Mesodermal cell (in vitro differentiated cells): ENCODE data around the gene CDK9. TPM values are rescaled to one million over a fixed set of nuclear protein-coding genes. Genes with fewer than 3 reads are reported as not detected.

Experiments used
- H3K27ac ChIP-seq: 2 replicates; pipeline ENCODE4 v1.7.0; 2013; ENCODE audit warnings: mild to moderate bottlenecking, low read depth, low read length, moderate library complexity; ENCODE audit not compliant: severe bottlenecking
- H3K36me3 ChIP-seq: 2 replicates; pipeline ENCODE4 v1.7.1; 2013; ENCODE audit warnings: mild to moderate bottlenecking, low read length, moderate library complexity; ENCODE audit not compliant: control insufficient read depth, insufficient read depth
- H3K4me1 ChIP-seq: one replicate; pipeline ENCODE4 v1.7.1; 2013; ENCODE audit warnings: mild to moderate bottlenecking, low read length; ENCODE audit not compliant: insufficient read depth, control insufficient read depth, poor library complexity, severe bottlenecking
- H3K4me3 ChIP-seq: 2 replicates; pipeline ENCODE4 v1.7.0; 2013; ENCODE audit warnings: low read length, control low read depth, mild to moderate bottlenecking; ENCODE audit not compliant: insufficient read depth, poor library complexity, severe bottlenecking; ENCODE audit errors: extremely low read depth
- H3K9me3 ChIP-seq: 2 replicates; pipeline ENCODE4 v1.7.1; 2013; ENCODE audit warnings: mild to moderate bottlenecking, low read length, moderate library complexity; ENCODE audit not compliant: control insufficient read depth
- WGBS, 2 experiments: methylation state at CpG; one replicate each; pipeline ENCODE4 v1.1.5; 2013; ENCODE audit warnings: missing lambda C conversion rate in 2 of 2; ENCODE audit not compliant: insufficient coverage in 2 of 2; 5-methylcytosine and 5-hydroxymethylcytosine counted together
- polyA plus RNA-seq, 2 experiments: library from polyadenylated mRNA; stranded (reverse); fragments of 50-300 nt; gene quantifications; one replicate each; pipeline ENCODE4 v1.2.3, GENCODE V29; 2013

Gene CDK9
- 79.5 TPM for polyA plus RNA-seq (2013, experiment 1 of 2)
- 66.6 TPM for polyA plus RNA-seq (2013, experiment 2 of 2)

DNA sequence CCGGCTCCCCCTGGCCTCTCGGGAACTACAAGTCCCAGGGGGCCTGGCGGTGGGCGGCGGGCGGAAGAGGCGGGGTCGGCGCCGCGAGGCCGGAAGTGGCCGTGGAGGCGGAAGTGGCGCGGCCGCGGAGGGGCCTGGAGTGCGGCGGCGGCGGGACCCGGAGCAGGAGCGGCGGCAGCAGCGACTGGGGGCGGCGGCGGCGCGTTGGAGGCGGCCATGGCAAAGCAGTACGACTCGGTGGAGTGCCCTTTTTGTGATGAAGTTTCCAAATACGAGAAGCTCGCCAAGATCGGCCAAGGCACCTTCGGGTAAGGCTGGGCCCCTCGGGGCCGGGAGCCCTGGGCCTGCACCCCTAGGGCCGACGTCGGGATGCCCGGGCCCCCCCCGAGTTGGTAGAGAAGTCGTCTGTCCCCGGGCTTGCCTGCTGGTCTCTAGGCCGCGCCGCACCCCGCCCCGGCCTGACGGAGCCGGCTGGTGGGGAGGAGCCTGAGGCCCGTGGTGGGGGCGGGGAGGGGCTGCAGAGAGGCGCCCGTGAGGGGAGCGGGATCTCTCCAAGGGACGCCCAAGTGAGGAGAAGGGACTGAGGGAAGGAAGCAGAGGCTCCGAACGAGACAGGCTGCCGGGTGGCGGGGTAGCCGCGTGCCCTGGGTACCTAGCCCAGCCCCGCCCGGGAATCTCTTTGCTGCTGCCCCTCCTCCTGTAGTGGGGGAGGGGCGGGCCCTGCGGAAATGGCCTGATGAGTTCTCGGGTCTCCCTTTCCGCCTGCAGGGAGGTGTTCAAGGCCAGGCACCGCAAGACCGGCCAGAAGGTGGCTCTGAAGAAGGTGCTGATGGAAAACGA lies at the start of gene CDK9:
TSS of gene CDK9 (plus strand) at position 102 of the 840 bp plus-strand sequence. CDS start at position 217, 115 bp downstream.
- no peaks in the 10 kb centered on the region for H3K9me3 ChIP-seq
- WGBS, 2 experiments: 0 to 1% methylated on average over 53 to 54 of the region's 75 CpGs
- peaks cover 21% of the 10 kb centered on the region for H3K4me1 ChIP-seq
- H3K4me3 ChIP-seq: peak within 1 kb of the TSS; percentile 98
- H3K36me3 ChIP-seq: peaks cover 45% of the 10 kb centered on the region
- H3K27ac ChIP-seq: peak within 1 kb of the TSS; percentile 90

- Histone ChIP-seq H3K27ac (no peak overlapping the region), H3K36me3 (peaks cover 9% of the 10 kb centered on the region), H3K4me1 (peaks cover 10% of the 10 kb centered on the region), H3K4me3 (no peak overlapping the region), H3K9me3 (no peaks in the 10 kb centered on the region)
- 89 to 94% methylated on average over 8 to 10 of the region's 13 CpGs for WGBS, 2 experiments
Measured at GRCh38 chr9:127738666-127739065, 47.2 kb upstream of the CDK9 start.

- no peak overlapping the region for H3K4me3 ChIP-seq
- H3K9me3 ChIP-seq: no peaks in the 10 kb centered on the region
- H3K4me1 ChIP-seq: peaks cover 6% of the 10 kb centered on the region
- peaks cover 9% of the 10 kb centered on the region for H3K36me3 ChIP-seq
- WGBS, 2 experiments: 82 to 88% methylated on average over 16 of the region's 19 CpGs
- no peak overlapping the region for H3K27ac ChIP-seq
Measured at GRCh38 chr9:127739614-127740330, 46.1 kb upstream of the CDK9 start.

DNA sequence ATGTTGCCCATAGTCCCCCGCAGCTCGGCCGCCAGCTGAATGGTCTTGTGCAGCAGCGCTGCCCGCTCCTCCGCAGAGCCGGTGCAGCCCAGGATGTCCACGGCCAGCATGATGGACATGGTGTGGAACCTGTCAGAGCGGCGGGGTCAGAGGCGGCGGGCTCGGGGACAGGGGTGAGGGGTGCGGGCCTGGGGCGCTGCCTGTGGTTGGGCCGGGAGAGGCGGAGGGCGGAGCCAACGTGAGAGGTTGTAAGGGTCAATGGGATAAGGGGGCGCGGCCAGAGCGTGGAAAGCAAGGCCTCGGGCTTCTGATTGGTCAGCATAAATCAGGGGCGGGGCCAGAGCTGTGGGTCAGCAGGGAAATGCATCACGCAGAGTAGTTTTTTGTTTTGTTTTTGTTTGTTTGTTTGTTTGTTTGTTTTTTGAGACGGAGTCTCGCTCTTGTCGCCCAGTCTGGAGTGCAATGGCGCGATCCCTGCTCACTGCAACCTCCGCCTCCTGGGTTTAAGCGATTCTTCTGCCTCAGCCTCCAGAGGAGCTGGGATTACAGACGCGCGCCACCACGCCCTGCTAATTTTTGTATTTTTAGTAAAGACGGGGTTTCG lies 43.9 kb upstream of the CDK9 start:
- peak overlapping the region; percentile 36 for H3K4me3 ChIP-seq
- no peaks in the 10 kb centered on the region for H3K9me3 ChIP-seq
- WGBS, 2 experiments: 9 to 10% methylated on average over 26 to 30 of the region's 38 CpGs
- H3K27ac ChIP-seq: peak overlapping the region; percentile 75
- H3K36me3 ChIP-seq: peaks cover 18% of the 10 kb centered on the region
- H3K4me1 ChIP-seq: peaks cover 6% of the 10 kb centered on the region

DNA sequence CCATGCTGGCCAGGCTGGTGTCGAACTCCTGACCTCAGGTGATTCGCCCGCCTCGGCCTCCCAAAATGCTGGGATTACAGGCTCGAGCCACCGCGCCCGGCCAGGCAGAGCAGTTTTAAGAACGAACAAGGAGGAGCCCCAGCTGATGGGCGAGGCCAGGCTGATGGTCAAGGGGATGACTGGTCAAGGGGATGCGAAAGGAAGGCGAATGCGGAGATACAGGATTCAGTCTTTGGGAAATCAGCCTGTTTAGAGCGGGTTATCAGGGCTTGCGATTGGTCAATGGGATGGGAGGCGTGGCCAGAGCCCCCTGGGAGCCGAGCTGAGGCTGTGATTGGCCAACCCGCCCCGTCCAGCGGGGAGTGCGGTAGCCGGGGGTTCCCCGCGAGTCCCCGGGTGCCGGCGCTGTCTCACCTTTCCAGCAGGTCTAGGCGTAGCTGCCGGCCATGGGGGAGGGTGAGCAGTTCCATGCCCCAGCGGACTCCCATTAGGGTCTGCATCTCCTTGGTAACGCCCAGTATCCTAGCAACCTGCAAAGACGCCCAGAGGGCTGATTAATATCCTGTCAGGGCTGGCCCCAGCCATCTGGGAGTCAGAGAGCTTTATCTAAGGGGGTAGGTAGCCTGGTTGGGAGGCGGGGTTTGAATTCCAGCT lies 43.3 kb upstream of the CDK9 start:
- H3K27ac ChIP-seq: peak overlapping the region; percentile 75
- WGBS, 2 experiments: 7 to 9% methylated on average over 22 to 31 of the region's 33 CpGs
- peak overlapping the region; percentile 36 for H3K4me3 ChIP-seq
- H3K9me3 ChIP-seq: no peaks in the 10 kb centered on the region
- peaks cover 22% of the 10 kb centered on the region for H3K36me3 ChIP-seq
- peaks cover 6% of the 10 kb centered on the region for H3K4me1 ChIP-seq

DNA sequence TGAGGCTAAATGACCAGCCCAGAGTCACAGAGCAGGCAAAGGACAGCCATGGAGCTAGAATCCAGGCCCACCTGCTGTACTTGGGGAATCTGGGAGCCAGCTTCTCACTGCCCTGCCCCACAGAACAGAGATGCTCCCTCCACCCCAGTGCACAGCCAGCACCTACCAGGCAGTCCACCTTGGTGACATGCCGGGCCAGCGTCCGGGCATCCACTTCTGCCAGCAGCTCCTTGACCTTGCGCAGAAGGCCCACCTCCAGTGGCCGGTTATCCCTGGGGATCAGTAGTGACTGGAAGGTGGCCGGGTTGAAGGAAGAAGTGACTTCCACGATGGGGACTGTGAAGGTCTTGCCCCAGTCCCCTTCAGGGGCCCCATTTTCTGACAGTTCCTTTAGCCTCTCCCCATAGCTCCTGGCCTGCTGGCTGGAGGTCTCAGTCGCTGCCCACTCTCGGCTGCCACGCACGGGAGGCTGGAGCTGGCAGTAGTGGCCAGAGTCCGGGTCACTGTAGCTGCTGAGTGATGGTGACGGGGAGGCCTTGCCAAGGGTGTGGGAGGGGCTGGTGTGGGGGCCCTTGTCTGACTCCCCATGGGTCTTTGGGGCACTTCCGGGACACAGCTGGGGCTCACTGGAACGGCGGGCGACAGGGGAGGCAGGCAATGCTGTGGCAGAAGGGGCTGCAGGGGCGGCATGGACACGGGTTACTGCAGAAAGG lies 41.3 kb upstream of the CDK9 start:
- Histone ChIP-seq H3K4me3 (no peak overlapping the region), H3K27ac (no peak overlapping the region), H3K9me3 (no peaks in the 10 kb centered on the region), H3K4me1 (peaks cover 6% of the 10 kb centered on the region), H3K36me3 (peaks cover 36% of the 10 kb centered on the region)
- WGBS, 2 experiments: 92 to 94% methylated on average over 15 to 19 of the region's 19 CpGs

DNA sequence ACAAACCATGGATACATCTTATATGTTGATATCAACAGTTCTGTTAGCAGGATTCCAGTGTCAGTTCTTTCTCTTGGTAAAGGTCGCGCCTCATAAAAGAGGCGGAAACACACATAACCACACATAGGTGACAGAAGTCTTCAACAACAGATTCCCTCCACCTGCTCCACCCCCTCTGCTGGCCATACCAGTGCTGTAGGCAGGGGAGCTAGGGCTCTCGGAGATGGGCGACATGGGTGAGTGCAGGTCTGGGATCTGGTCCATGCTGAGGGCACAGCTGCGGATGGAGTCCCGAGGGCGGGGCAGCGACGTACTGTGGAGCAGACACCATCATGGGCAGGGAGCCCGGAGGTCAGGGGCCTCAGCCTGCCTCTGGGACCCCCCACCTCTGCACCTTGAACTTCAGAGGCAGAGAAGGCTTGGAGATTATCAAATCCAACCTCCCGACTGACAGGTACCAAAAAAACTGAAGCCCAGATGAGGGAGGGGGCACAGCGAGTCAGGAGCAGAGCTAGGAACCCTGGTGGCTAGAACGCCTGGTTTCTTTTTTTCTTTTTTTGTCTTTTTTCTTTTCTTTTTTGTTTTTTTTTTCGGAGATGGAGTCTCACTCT lies 38.8 kb upstream of the CDK9 start:
- 74 to 88% methylated on average over 10 to 11 of the region's 15 CpGs for WGBS, 2 experiments
- no peaks in the 10 kb centered on the region for H3K4me1 ChIP-seq
- peaks cover 45% of the 10 kb centered on the region for H3K36me3 ChIP-seq
- no peaks in the 10 kb centered on the region for H3K9me3 ChIP-seq
- H3K27ac ChIP-seq: no peak overlapping the region
- H3K4me3 ChIP-seq: no peak overlapping the region

GRCh38 chr9:127749090-127749787 lies 36.6 kb upstream of the CDK9 start:
- Histone ChIP-seq H3K27ac (no peak overlapping the region), H3K9me3 (no peaks in the 10 kb centered on the region), H3K36me3 (peaks cover 45% of the 10 kb centered on the region), H3K4me1 (peaks cover under 1% of the 10 kb centered on the region), H3K4me3 (no peak overlapping the region)
- 94 to 95% methylated on average over 25 to 26 of the region's 26 CpGs for WGBS, 2 experiments

DNA sequence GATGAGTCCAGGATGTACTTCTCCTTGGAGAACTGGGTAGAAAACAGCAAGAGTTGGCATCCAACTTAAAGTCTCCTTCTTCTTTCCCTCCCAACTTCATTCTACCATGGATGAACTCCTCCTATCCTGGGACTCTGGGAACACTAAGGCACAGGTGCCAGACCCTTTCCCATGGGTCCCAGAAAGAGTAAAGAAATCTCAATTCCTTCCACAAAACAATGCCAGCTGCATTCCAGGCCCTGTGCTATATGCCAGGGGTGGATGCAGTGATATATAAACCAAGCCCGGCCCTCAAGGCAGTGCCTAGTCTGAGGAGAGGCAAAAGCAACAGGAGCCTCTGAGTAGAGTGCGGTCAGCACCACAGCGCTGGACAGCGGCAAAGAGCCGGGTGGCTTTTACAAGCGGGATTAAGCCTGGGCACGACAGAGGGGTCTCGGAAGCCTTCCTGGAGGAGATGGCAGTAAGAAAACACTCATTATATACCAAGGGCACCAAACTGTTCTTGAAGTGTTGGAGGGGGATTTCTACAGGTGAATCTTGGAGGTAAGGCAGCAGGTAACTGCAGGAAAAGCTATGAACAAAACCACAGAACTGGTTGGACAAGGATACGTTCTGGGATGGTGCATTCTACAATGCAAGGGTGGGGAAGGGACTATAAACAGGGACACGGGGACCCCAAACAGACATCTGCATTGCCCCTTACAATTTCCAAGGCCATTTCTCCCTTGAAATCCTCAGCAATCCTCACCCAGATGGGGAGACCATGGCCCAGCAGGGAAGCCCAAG lies 34.4 kb upstream of the CDK9 start:
- H3K27ac ChIP-seq: no peak overlapping the region
- no peaks in the 10 kb centered on the region for H3K9me3 ChIP-seq
- H3K4me1 ChIP-seq: peaks cover 2% of the 10 kb centered on the region
- no peak overlapping the region for H3K4me3 ChIP-seq
- H3K36me3 ChIP-seq: peaks cover 41% of the 10 kb centered on the region
- WGBS, 2 experiments: 43 to 44% methylated on average over 2 to 6 of the region's 10 CpGs
